DMS 273 (cell line): ENCODE measurements around the gene TRAF7.
"Not testable (repeated sequence)": the region's sequence is repeated elsewhere in the genome, so short reads cannot be mapped to it uniquely, and the experiment has no call there.

Experiments used
- DNase-seq: peaks from one replicate; lab custom pipeline; 2025; ENCODE audit not compliant: unreplicated experiment; lab: John Stamatoyannopoulos, UW

TRAF7 gene

DNA sequence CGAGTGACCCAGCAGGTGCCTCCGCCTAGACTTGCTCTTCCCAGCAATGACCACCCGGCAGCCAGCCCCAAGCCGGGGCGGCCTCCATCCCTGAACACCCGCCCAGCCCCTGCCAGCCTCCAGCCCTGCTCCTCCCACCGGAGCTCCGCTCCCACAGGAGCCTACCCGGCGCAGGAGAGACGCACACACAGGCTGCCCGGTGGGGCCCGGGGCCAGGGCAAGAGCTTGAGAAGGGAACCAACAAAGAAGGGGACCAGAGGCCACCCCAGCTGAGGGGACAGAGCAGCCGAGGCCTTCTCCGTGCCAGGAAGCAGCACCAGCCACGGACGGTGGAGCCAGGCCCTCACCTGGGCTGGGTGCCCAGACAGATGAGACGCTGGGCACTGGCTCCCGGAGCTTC is 33.7 kb upstream of the TRAF7 start:
- DNase-seq: peak; percentile 35

DNA sequence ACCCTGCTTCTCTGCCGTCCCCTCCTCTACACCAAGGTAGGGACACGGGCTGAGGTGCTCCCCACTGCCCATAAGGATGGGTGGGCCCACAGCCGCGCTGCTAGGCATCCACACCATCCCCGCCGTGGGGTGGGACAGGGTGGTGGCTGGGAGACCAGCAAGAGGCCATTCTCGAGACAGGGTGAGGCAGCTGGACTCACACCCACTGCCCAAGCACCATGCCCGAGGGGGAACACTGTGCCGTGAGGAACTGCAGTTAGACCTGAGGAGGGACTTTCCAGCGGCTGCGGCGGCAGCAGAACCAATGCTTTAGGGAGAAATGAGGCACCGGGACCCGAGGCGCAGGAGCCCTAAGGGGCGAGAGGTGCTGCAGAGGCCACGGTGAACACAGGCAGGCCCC is 33.2 kb upstream of the TRAF7 start:
- no peak for DNase-seq

DNA sequence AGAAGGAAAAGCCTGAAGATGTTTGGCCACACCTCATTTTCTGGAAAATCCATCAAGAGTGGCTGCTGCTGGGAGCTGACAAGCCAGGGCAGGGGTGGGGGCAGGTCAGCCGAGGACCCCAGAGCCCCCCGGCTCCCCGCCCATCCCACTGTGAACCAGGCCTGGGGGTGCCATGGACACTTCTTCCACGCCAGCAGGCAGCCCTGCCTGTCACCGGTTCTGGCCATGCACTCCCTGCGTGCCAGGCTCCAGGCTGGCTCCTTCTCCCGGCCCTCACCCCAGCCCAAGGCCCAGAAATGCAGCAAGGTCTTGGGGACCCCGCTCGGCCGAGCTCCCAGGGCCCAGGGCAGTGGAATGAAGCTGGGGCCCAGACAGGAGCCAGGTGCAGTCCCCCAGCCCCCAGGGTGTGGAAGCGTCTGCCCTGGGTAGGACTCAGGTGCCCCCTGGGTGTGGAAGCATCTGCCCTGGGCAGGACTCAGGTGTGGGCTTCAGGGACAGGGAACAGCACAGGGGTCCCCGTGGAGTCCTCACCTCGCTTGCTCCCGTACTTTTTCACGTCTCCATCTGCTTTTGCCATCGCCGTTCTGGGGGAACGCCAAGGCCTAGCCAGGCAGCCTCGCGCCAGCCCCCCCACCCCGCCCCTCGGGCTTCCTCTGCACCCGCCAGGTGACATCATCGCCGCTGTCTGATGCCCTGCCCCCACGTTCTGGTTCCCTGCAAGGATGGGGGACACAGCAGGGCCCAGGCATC is 32.5 kb upstream of the TRAF7 start:
- not testable (repeated sequence) for DNase-seq

DNA sequence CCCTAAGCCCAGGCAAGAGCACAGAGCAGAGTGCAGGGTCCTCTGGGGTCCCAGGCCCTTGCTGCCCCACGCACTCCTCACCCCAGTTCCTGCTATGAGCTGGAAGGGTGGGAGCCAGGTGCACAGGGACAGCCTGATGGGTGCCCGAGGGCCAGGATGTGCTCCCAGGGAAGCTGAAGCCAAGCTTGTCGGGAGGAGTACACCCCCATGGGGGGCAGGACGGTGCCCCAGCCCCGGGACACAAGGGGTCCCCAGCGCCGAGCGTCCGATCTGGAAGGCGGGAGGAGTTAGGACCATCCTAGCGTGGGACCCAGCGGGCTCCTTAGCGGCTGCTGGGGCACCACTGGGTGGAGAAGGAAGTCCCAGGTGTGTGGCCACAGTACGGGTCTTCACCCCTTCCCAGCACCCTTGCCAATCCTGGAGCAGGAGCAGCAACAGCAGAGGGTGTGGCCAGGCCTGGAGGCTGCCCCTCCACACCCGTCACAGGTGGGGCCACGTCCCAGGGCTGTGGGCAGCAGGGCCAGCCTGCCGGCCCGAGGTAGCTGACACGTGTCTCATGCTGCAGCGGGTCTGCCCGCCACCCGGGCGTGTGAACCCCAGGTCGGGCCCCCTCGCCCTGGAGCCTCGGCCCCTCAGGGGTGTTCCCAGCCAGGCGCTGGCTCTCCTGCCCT is 31.7 kb upstream of the TRAF7 start:
- not testable (repeated sequence) for DNase-seq

DNA sequence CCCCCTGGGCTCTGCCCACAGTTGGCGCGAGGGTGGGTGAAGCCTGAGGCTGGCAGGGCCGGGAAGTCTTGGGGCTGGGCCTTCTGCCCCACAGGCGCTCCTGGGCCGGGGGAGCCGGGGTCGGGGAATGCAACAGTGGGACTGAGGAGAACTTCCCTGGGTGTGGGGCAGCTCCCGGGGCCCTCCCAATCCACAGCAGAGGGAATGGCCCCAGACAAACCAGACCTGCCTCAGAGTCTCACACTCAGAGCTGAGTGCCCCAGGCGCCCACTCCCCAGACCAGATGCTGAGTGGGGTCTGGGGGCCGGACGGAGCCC is 31.2 kb upstream of the TRAF7 start:
- DNase-seq: peak; percentile 60

DNA sequence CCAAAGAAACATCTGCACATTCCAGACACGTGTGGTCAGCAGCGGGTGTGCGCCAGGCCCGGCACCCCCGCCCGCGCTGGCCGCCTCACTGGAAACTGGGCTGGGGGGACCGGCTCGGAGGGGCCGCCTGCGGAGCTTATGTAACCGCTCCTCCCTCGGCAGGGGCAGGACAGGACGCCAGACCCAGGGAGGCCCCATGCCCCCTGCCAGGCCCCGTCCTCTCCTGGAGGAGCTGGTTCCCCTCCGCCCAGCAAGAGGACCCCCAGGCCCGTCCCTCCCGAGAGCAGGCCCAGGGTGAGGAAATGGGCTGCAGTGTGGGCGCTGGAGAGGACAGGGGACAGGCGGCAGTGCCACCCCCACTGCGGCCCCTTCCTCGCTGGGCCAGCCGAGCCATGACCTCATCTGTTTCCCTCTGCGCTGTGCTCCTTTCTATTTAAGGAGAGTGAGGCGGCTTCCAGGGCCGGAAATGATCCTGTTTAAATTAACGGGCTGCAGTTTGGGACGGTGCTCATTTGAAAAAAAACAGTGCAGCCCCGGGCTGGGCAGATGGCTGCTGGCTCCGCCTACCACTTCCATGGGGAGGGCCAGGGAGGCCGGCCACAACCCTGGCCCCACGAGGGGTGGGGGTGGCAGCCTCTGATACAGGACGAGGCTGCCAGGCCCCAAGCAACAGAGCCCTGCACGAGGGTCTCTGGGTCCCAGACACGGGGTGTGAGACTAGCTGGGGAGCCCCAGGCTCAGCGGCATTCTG is 30.7 kb upstream of the TRAF7 start:
- DNase-seq: peak; percentile 95

DNA sequence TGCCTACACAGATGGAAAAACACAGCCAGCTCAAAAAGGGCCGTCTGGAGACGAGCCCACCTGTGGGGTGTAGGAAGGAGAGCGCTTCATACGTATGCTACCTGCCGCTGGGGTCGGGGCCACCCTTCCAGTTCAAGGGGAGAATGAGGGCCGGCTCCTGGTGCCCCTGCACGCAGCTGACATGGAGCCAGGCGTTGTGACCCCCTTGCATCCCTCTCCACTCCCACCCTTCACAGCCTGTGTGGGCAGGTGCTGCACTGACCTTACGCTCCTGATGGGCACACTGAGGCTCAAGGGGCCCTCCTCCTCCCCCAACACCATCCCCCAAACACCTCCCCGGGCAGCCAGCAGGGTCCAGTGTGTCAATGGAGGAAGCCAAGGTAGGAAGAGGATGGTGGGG is 30.0 kb upstream of the TRAF7 start:
- peak; percentile 60 for DNase-seq

DNA sequence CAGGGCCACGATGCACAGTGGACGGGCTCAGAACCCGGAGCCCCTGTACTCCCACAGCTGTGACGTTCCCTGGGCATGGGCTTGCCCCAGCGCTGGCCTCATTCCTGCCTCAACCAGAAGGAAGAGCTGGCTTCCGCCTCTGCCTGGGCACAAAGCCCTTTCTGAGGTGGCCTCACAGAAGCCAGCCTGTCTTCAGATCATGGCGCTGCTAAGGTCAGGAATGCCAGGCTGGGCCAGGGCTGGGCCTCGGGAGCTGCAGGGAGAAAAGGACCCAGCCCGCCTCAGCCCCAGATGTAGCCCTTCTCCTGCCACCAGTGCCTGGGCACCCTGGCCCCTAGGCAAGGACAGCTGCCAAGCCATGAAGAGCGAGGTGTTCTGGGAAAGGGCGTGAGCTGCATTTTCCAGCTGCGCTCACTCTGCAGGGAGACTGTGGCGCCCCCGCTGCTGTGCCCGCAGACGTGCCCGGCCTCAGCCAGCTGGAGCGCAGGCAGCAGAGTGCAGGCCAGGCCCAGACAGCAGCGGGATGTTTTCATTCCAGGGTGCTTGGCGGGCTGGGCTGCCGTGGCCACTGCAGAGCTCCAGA is 29.3 kb upstream of the TRAF7 start:
- peak; percentile 81 for DNase-seq

DNA sequence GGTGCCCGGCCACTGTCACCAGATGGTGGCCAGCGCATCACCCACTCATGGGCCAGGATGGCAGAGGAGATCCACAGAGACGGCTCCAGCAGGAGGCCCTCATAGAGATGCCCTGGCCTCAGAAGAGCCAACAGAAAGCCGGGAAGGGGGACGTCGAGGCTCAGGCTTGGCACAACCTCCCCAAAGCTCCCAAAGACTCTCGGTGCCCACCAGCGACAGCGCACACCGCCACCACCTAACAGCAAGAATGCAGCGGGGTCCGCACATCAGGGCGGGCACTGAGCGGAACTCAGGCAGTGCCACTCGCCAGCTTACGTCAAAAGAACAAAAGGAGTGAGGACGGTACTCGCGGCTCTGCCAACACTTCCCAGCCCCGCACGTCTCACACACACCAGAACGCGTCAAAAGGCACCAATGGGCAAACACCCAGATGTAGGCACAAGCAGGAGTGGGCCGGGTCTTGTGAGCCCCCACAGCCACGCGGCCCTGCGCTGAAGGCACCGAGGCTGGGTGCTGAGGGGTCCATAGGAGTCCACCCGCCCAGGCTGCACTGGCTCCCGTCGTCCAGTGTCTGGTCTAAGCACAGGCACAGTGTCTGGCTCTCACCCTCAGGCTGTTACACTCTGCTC is 28.5 kb upstream of the TRAF7 start:
- not testable (repeated sequence) for DNase-seq

DNA sequence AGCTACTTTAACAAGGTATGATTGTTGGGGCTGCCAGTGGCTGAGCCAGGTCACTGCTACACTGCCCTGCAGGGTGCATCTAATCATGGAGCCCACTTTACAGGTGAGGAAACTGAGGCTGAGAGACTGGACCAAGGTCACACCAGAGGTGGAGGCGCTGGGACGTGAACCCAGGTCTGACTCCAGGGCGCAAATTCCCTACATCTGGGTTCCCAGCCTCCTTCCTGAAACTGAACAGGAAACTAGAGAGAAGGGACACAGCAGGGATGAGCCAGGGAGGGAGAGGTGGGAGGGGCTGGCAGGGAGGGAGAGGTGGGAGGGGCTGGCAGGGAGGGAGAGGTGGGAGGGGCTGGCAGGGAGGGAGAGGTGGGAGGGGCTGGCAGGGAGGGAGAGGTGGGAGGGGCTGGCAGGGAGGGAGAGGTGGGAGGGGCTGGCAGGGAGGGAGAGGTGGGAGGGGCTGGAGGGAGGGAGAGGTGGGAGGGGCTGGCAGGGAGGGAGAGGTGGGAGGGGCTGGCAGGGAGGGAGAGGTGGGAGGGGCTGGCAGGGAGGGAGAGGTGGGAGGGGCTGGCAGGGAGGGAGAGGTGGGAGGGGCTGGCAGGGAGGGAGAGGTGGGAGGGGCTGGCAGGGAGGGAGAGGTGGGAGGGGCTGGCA is 27.8 kb upstream of the TRAF7 start:
- peak; percentile 64 for DNase-seq

DNA sequence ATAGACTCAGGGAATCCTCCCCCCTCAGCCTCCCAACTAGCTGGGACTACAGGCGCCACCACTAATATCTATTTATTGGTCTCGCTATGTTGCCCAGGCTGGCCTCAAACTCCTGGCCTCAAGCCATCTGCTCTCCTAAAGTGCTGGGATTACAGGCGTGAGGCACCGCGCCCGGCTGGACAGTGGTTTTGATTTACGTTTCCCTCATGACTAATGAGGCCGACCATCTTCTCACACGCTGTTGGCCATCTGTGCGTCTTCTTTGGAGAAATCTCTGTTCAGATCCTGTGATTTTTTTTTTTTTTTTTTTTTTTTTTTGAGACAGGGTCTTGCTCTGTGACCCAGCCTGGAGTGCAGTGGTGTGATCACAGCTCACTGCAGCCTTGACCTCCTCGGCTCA is 26.3 kb upstream of the TRAF7 start:
- peak; percentile 75 for DNase-seq

DNA sequence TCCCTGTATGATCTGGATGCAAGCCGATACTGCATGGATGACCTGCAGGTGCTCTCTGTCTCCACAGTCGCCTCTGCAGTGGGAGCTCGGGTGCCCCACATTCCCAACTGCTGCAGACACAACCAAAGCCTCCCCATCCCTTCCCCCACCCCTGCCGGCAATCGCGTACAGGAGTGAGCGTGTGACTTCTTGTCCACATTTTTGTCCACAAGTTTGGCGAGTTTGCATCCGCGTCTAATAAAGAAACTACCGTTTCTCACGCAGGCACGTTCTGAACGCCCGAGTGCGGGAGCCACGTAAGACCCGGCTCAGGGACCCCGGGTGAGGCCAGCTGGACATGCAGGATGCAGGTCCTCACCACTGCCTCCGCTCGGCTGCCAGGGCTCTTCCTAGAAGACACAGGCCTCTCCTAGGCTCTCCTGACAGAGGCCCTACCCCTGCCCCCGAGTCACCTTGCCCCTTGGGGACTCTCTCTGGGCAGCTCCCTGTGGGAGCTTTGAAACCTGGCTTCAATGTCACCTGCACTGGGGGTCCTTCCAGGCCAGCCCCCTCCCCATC is 25.6 kb upstream of the TRAF7 start:
- not testable (repeated sequence) for DNase-seq

DNA sequence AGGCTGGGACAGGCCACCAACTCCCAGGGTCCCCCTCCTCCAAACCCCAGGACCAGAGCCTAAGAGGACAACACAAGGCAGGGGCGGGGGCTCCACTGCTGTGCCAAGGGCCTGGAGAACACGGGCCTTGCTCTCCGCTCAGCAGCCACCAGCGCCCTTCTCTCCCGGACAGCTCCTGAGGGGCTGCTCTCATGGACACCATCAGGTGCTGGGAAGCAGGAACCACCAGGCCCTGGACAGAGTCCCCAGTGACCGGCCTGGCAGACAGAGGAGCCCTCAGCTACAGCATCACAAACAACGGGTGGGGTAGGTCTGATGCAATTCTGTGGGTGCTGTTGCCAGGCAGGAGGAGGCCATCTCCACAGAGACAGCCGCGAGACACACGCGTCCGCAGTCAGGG is 21.8 kb upstream of the TRAF7 start:
- DNase-seq: not testable (repeated sequence)

DNA sequence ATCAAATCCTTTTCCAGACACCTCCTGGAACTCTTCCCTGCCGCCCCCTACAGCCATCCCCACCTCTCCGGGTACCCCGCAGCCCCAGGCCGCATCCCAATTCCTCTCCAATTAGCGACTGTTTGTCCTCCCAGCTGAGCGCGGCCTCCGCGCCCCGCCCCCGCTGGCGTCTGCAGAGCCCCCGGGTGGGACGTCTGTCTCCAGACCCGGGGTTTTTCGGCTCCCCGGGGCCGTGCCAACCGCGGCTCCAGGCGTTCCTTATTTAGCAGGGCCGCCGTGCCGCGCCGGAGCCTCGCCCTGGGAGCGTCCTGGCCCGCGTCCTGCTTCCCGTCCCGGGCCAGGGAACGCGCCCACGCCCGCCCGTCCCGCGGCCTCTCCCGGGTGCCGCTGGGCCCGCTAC is 20.5 kb upstream of the TRAF7 start:
- not testable (repeated sequence) for DNase-seq

DNA sequence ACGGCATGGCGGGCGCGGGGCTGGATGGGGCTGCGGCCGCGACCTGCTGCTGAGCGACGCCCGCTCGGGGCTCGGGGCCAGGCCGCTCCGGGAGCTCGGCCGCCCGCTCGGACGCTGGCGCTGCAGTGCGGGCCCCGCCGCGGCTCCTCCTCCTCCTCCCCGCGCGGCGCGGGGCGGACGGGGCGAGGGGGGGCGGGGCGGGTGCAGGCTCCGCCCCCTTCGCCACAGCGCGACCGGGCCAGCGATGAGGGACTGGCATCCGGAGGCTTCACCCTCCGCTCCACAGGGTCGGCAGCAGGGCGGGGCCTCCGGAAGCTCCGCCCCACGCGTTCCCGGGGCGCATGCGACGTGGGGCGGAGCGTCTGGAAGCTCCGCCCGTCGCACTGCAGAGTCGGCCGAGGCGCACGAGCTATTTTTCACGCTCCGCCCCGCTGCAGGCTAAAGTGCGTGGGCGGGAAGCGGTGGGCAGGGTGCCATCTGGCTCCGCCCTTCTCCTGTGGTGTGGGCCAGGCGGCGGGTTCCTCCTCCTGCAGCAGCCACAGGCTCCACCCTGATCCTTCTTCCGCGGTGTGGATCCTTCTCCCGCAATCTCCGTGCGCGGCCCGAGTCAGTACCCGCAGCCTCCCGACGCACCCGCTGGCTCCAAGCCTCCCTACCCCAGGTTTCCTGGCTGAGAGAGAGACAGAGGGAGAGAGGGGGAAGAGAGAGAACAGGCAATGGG is 19.7 kb upstream of the TRAF7 start, which contains the start of gene PKD1:
Gene PKD1, minus strand, starts transcription at position 129 of the 721 bp plus-strand sequence. CDS start 209 bp downstream, outside the sequence.
- DNase-seq: peak; percentile 91

DNA sequence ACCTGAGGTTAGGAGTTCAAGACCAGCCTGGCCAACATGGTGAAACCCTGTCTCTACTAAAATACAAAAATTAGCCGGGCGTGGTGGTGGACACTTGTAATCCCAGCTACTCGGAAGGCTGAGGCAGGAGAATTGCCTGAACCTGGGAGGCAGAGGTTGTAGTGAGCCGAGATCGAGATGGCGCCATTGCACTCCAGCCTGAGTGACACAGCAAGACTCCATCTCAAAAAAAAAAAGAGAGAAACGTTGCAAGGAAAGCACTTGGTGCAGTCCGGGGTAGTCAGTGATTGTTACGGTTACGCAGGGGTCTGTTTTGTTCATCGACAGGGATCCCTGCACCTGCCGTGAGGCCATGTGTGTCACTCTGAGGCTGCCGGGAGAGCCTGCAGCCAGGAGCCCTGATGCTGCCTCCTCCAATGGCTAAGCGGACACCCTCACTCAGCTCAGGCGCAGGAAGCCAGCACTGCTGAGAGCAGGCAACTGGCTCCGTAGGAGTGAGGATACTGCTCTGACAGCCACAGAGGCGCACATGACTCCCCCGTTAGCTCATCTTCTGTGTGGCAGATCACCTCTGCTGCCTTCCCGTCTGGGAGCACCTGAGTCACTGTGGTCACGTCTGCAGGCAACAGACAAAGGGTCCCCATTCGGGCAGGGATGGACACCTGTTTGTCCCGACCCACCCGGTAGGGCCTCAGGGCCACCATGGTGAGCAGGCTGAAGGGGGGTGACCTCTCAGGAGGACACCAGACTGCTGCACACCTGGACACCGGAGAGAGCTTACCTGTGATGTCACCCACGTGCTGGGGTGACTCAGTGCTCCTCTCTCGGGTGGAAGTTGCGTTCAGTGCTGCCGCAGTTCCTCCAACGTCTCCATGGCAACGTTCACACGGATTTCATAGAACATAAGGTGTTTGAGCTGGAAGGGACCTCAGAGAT is 12.4 kb upstream of the TRAF7 start:
- peak; percentile 65 for DNase-seq

DNA sequence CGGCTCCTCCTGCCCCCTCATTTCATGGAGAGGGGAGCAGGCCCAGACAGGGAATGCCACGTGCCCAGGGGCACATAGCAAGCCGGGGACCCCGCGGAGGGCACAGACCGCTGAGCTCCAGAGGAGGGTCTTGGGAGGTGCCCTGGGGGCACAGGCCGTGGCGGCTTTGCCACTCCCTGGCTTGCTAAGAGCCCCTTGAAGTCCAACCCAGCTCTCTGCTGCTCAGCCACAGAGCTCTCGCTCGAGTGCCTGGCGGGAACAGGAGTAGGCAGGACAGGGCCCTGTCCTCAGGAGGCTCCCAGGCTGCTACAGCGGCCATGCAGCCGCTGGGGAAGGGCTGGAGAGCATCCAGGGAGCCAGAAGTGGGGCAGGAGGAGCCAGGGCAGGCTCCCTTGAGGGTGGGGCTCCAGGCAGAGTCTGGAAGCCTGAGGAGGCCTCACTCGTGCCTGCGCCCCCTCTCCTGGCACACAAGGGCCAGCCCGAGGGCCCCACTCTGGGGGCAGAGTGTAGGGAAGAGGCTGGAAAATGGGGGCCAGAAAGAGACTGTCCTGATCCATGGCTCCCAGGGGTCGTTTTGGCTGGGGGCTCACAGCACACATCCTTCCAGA is 11.6 kb upstream of the TRAF7 start:
- peak; percentile 58 for DNase-seq

DNA sequence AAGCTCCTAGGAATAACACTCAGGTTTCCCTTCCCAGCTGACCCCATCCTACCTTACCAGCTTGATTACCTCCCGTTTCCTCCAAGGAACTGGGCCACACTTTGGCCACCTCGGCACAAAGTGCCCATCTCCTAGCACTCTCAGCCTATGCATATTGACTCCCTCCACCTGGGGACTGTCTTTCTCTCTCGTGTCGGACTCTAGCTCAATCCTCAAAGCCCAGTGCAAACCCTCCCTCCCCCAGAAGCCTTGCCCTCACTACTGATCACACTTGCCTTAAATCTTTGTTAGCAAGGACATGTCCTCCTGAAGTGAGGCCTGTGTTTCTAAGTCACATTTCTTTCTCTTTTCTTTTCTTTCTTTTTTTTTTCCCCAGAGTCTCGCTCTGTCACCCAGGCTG is 9.7 kb upstream of the TRAF7 start:
- no peak for DNase-seq
